DMS53 (cell line): Measurements from ENCODE around the gene SLF2.
A peak's percentile ranks its signal among the peaks of the same experiment; 100 is the strongest.
"Not testable (repeated sequence)": the region's sequence is repeated elsewhere in the genome, so short reads cannot be mapped to it uniquely, and the experiment has no call there.

ENCODE experiments used
- DNase-seq: peaks from one replicate; lab custom pipeline; 2025; lab: John Stamatoyannopoulos, UW

SLF2 gene

GRCh38 chr10:100878291-100878910 lies 34.4 kb upstream of the SLF2 start:
- peak; percentile 81 for DNase-seq

- peak; percentile 18 for DNase-seq
These were observed 32.9 kb upstream of the SLF2 start for GRCh38 chr10:100879741-100880360.

GRCh38 chr10:100881556-100882213 lies 31.1 kb upstream of the SLF2 start:
- no peak for DNase-seq

GRCh38 chr10:100882252-100882651 lies 30.5 kb upstream of the SLF2 start:
- no peak for DNase-seq

GRCh38 chr10:100882671-100883311 lies 30.0 kb upstream of the SLF2 start:
- DNase-seq = no peak

GRCh38 chr10:100883312-100883821 lies 29.4 kb upstream of the SLF2 start:
- DNase-seq = no peak

GRCh38 chr10:100885611-100886010 lies 27.2 kb upstream of the SLF2 start:
- DNase-seq = not testable (repeated sequence)

- DNase-seq = no peak
These were observed 26.7 kb upstream of the SLF2 start for GRCh38 chr10:100886091-100886490.

- DNase-seq = no peak
These were observed 26.2 kb upstream of the SLF2 start for GRCh38 chr10:100886521-100886920.

GRCh38 chr10:100886963-100887362 lies 25.8 kb upstream of the SLF2 start:
- no peak for DNase-seq

- DNase-seq = no peak
These were observed 24.9 kb upstream of the SLF2 start for GRCh38 chr10:100887761-100888296.

GRCh38 chr10:100888957-100889356 lies 23.8 kb upstream of the SLF2 start:
- DNase-seq = peak; percentile 31

- no peak for DNase-seq
These were observed 23.2 kb upstream of the SLF2 start for GRCh38 chr10:100889546-100889945.

GRCh38 chr10:100890141-100890672 lies 22.6 kb upstream of the SLF2 start:
- DNase-seq = no peak

- DNase-seq = no peak
These were observed 22.0 kb upstream of the SLF2 start for GRCh38 chr10:100890673-100891317.

GRCh38 chr10:100894033-100894432 lies 18.7 kb upstream of the SLF2 start:
- peak; percentile 40 for DNase-seq

- no peak for DNase-seq
These were observed 18.0 kb upstream of the SLF2 start for GRCh38 chr10:100894589-100895294.

- peak; percentile 24 for DNase-seq
These were observed 17.4 kb upstream of the SLF2 start for GRCh38 chr10:100895346-100895745.

- DNase-seq = no peak
These were observed 16.9 kb upstream of the SLF2 start for GRCh38 chr10:100895896-100896295.

- DNase-seq = peak; percentile 83
These were observed 15.8 kb upstream of the SLF2 start for GRCh38 chr10:100896876-100897461.

- DNase-seq = no peak
These were observed 14.8 kb upstream of the SLF2 start for GRCh38 chr10:100897976-100898375.
